ENCODE results near the gene DIS3L2. TPM values are rescaled to one million over a fixed set of nuclear protein-coding genes. Genes with fewer than 3 reads are reported as not detected.

Gene DIS3L2
- total and polyA plus RNA-seq, 4 donors = 10.6 to 40.0 (median 21.8) TPM

GRCh38 chr2:232038251-232038880 is 76.9 kb downstream of the DIS3L2 start:
- WGBS, 2 donors = 78 to 90% methylated on average over 1 of the region's 1 CpG
- intact Hi-C loops (cut with DNase I) = no loop called here

GRCh38 chr2:232038881-232039485 is 77.5 kb downstream of the DIS3L2 start:
- no peak for ATAC-seq (ENCODE audit: low FRiP score)
- 78 to 82% methylated on average over 7 of the region's 7 CpGs for WGBS, 2 donors

More at GRCh38 chr2:232038251-232038880, 76.9 kb downstream of the DIS3L2 start:
- Histone ChIP-seq H3K36me3 (ENCODE audit: control insufficient read depth in 1 of 2, insufficient read depth in 2 of 2, low read length in 1 of 2) (no peaks in the 10 kb centered on the region), H3K9me3 (ENCODE audit: control insufficient read depth, low read length) (no peaks in the 10 kb centered on the region), H3K4me3 (ENCODE audit: low read length in 2 of 2) (no peak overlapping the region), H3K27ac (ENCODE audit: low read depth in 1 of 2, low read length in 2 of 2) (no peak overlapping the region), H3K4me1 (ENCODE audit: control insufficient read depth in 1 of 2, insufficient read depth in 2 of 2, low read length in 2 of 2) (no peaks in the 10 kb centered on the region), H3K27me3 (ENCODE audit: control insufficient read depth in 1 of 2, insufficient read depth in 2 of 2, low read length in 1 of 2) (no peaks in the 10 kb centered on the region)
- DNase-seq (no peak), ATAC-seq (ENCODE audit: low FRiP score) (no peak)

GRCh38 chr2:232042911-232043574 is 81.5 kb downstream of the DIS3L2 start:
- 94 to 95% methylated on average over 2 of the region's 2 CpGs for WGBS, 2 donors
- ATAC-seq (ENCODE audit: low FRiP score) (no peak), DNase-seq (no peak)
- intact Hi-C loops (cut with DNase I) = no loop called here
- Histone ChIP-seq H3K9me3 (ENCODE audit: control insufficient read depth, low read length) (no peaks in the 10 kb centered on the region), H3K4me1 (ENCODE audit: control insufficient read depth in 1 of 2, insufficient read depth in 2 of 2, low read length in 2 of 2) (no peaks in the 10 kb centered on the region), H3K27me3 (ENCODE audit: control insufficient read depth in 1 of 2, insufficient read depth in 2 of 2, low read length in 1 of 2) (no peaks in the 10 kb centered on the region), H3K4me3 (ENCODE audit: low read length in 2 of 2) (no peak overlapping the region), H3K36me3 (ENCODE audit: control insufficient read depth in 1 of 2, insufficient read depth in 2 of 2, low read length in 1 of 2) (no peaks in the 10 kb centered on the region), H3K27ac (ENCODE audit: low read depth in 1 of 2, low read length in 2 of 2) (no peak overlapping the region)

More at GRCh38 chr2:232038881-232039485, 77.5 kb downstream of the DIS3L2 start:
- intact Hi-C loops (cut with DNase I) = no loop called here
- Histone ChIP-seq H3K36me3 (ENCODE audit: control insufficient read depth in 1 of 2, insufficient read depth in 2 of 2, low read length in 1 of 2) (no peaks in the 10 kb centered on the region), H3K27ac (ENCODE audit: low read depth in 1 of 2, low read length in 2 of 2) (no peak overlapping the region), H3K27me3 (ENCODE audit: control insufficient read depth in 1 of 2, insufficient read depth in 2 of 2, low read length in 1 of 2) (no peaks in the 10 kb centered on the region), H3K4me3 (ENCODE audit: low read length in 2 of 2) (no peak overlapping the region), H3K9me3 (ENCODE audit: control insufficient read depth, low read length) (no peaks in the 10 kb centered on the region), H3K4me1 (ENCODE audit: control insufficient read depth in 1 of 2, insufficient read depth in 2 of 2, low read length in 2 of 2) (no peaks in the 10 kb centered on the region)
- DNase-seq = no peak

- Histone ChIP-seq H3K9me3 (ENCODE audit: control insufficient read depth, low read length) (no peaks in the 10 kb centered on the region), H3K36me3 (ENCODE audit: control insufficient read depth in 1 of 2, insufficient read depth in 2 of 2, low read length in 1 of 2) (no peaks in the 10 kb centered on the region)
- ATAC-seq (ENCODE audit: low FRiP score) = no peak
These were observed 82.5 kb downstream of the DIS3L2 start for GRCh38 chr2:232043966-232044365.

GRCh38 chr2:232049350-232049749 is 87.8 kb downstream of the DIS3L2 start:
- no peak overlapping the region for H3K4me3 ChIP-seq (ENCODE audit: low read length in 2 of 2)
- no peaks in the 10 kb centered on the region for H3K9me3 ChIP-seq (ENCODE audit: control insufficient read depth, low read length)
- DNase-seq = no peak
- ATAC-seq (ENCODE audit: low FRiP score) = no peak
- H3K27ac ChIP-seq (ENCODE audit: low read depth in 1 of 2, low read length in 2 of 2) = no peak overlapping the region
- 92 to 94% methylated on average over 4 of the region's 4 CpGs for WGBS, 2 donors
- H3K27me3 ChIP-seq (ENCODE audit: control insufficient read depth in 1 of 2, insufficient read depth in 2 of 2, low read length in 1 of 2) = no peaks in the 10 kb centered on the region
- H3K36me3 ChIP-seq (ENCODE audit: control insufficient read depth in 1 of 2, insufficient read depth in 2 of 2, low read length in 1 of 2) = no peaks in the 10 kb centered on the region
- H3K4me1 ChIP-seq (ENCODE audit: control insufficient read depth in 1 of 2, insufficient read depth in 2 of 2, low read length in 2 of 2) = no peaks in the 10 kb centered on the region
- intact Hi-C loops (cut with DNase I) = no loop called here

More at GRCh38 chr2:232043966-232044365, 82.5 kb downstream of the DIS3L2 start:
- Histone ChIP-seq H3K4me3 (ENCODE audit: low read length in 2 of 2) (no peak overlapping the region), H3K4me1 (ENCODE audit: control insufficient read depth in 1 of 2, insufficient read depth in 2 of 2, low read length in 2 of 2) (no peaks in the 10 kb centered on the region), H3K27ac (ENCODE audit: low read depth in 1 of 2, low read length in 2 of 2) (no peak overlapping the region), H3K27me3 (ENCODE audit: control insufficient read depth in 1 of 2, insufficient read depth in 2 of 2, low read length in 1 of 2) (no peaks in the 10 kb centered on the region)
- intact Hi-C loops (cut with DNase I) = no loop called here
- no peak for DNase-seq

GRCh38 chr2:232052591-232052990 is 91.1 kb downstream of the DIS3L2 start:
- 87 to 88% methylated on average over 2 of the region's 2 CpGs for WGBS, 2 donors
- intact Hi-C loops (cut with DNase I) = no loop called here

GRCh38 chr2:232053777-232054176 is 92.3 kb downstream of the DIS3L2 start:
- H3K27ac ChIP-seq (ENCODE audit: low read depth in 1 of 2, low read length in 2 of 2) = no peak overlapping the region
- no peak for DNase-seq
- H3K4me3 ChIP-seq (ENCODE audit: low read length in 2 of 2) = no peak overlapping the region
- H3K36me3 ChIP-seq (ENCODE audit: control insufficient read depth in 1 of 2, insufficient read depth in 2 of 2, low read length in 1 of 2) = no peaks in the 10 kb centered on the region
- H3K4me1 ChIP-seq (ENCODE audit: control insufficient read depth in 1 of 2, insufficient read depth in 2 of 2, low read length in 2 of 2) = no peaks in the 10 kb centered on the region
- WGBS, 2 donors = 86 to 91% methylated on average over 2 of the region's 2 CpGs
- no peaks in the 10 kb centered on the region for H3K27me3 ChIP-seq (ENCODE audit: control insufficient read depth in 1 of 2, insufficient read depth in 2 of 2, low read length in 1 of 2)
- no peaks in the 10 kb centered on the region for H3K9me3 ChIP-seq (ENCODE audit: control insufficient read depth, low read length)
- intact Hi-C loops (cut with DNase I) = no loop called here
- no peak for ATAC-seq (ENCODE audit: low FRiP score)

More at GRCh38 chr2:232052591-232052990, 91.1 kb downstream of the DIS3L2 start:
- Histone ChIP-seq H3K4me1 (ENCODE audit: control insufficient read depth in 1 of 2, insufficient read depth in 2 of 2, low read length in 2 of 2) (no peaks in the 10 kb centered on the region), H3K27ac (ENCODE audit: low read depth in 1 of 2, low read length in 2 of 2) (no peak overlapping the region), H3K27me3 (ENCODE audit: control insufficient read depth in 1 of 2, insufficient read depth in 2 of 2, low read length in 1 of 2) (no peaks in the 10 kb centered on the region), H3K9me3 (ENCODE audit: control insufficient read depth, low read length) (no peaks in the 10 kb centered on the region), H3K4me3 (ENCODE audit: low read length in 2 of 2) (no peak overlapping the region), H3K36me3 (ENCODE audit: control insufficient read depth in 1 of 2, insufficient read depth in 2 of 2, low read length in 1 of 2) (no peaks in the 10 kb centered on the region)
- DNase-seq (no peak), ATAC-seq (ENCODE audit: low FRiP score) (no peak)

- DNase-seq (no peak), ATAC-seq (ENCODE audit: low FRiP score) (no peak)
- H3K27me3 ChIP-seq (ENCODE audit: control insufficient read depth in 1 of 2, insufficient read depth in 2 of 2, low read length in 1 of 2) = no peaks in the 10 kb centered on the region
- H3K4me1 ChIP-seq (ENCODE audit: control insufficient read depth in 1 of 2, insufficient read depth in 2 of 2, low read length in 2 of 2) = no peaks in the 10 kb centered on the region
- no peaks in the 10 kb centered on the region for H3K36me3 ChIP-seq (ENCODE audit: control insufficient read depth in 1 of 2, insufficient read depth in 2 of 2, low read length in 1 of 2)
- 77 to 80% methylated on average over 5 of the region's 5 CpGs for WGBS, 2 donors
- no peak overlapping the region for H3K4me3 ChIP-seq (ENCODE audit: low read length in 2 of 2)
- H3K27ac ChIP-seq (ENCODE audit: low read depth in 1 of 2, low read length in 2 of 2) = no peak overlapping the region
- no peaks in the 10 kb centered on the region for H3K9me3 ChIP-seq (ENCODE audit: control insufficient read depth, low read length)
- intact Hi-C loops (cut with DNase I) = no loop called here
These were observed 96.8 kb downstream of the DIS3L2 start for GRCh38 chr2:232058063-232058877.

Measured in aorta (tissue), 5 donors.